SK-N-MC (cell line): ENCODE results near the gene SLC25A38.

Experiments used
- EZH2 ChIP-seq: fragments of 200-600 bp; sonication (generic); IDR thresholded peaks from one replicate; pipeline ENCODE4 v1.6.1; 2017; ENCODE audit warnings: antibody characterized with exemption
- FOXP2 ChIP-seq: optimal IDR thresholded peaks from 2 replicates; pipeline ENCODE3; 2011; ENCODE audit warnings: mild to moderate bottlenecking, moderate library complexity; ENCODE audit not compliant: insufficient read depth; ENCODE audit errors: extremely low read length, control extremely low read depth
- POLR2AphosphoS5 ChIP-seq: IDR thresholded peaks from 2 replicates; pipeline ENCODE4 v1.6.1; 2012; ENCODE audit warnings: mild to moderate bottlenecking, low read depth, low read length, borderline replicate concordance

DNA sequence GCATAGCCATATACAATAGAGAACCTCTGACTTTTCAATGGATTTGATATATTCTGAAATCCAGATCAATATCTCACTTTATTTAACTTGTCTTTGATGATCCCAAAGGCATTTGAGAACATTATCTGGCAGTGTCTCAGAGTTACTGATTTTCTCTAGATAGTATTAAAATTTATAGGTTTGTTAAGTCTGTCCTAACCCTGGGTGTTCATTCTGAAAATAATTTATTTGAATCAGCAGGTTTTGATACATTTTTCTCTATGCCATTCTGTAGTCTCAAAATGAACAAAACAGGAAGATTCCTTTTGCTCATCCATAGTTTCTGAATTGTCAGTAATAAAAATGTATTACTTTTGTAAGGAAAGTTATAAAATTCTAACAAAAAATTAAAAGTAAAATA is 39.4 kb upstream of the SLC25A38 start:
- TF ChIP-seq EZH2 (no peak), POLR2AphosphoS5 (no peak), FOXP2 (no peak)
